Measurements from ENCODE around the gene HFM1.

Gene HFM1

DNA sequence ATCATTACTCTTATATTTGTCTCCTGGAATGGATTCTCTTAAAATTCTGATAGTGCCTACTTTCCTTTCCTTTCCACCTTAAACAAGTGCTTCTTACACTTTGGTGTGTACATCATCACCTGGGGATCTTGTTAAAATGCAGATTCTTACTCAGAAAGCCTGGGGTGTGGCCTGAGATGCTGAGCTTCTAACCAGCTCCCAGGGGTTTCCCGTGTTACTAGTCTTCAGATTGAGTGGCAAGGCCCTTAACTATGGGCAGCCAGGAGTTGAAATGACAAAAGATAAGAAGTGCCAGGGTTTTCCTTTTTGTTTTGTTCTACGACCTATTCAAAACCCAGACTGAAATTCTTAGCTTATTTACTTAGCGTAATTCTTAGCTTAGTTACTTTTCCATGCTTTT lies 159.2 kb downstream of the HFM1 start:
- Histone ChIP-seq H3K4me3 (ENCODE audit: low read length) (no peak overlapping the region), H3K36me3 (ENCODE audit: control insufficient read depth, insufficient read depth, low read length) (no peaks in the 10 kb centered on the region), H3K27ac (ENCODE audit: low read length) (no peak overlapping the region), H3K9me3 (ENCODE audit: control insufficient read depth, insufficient read depth, low read length) (no peaks in the 10 kb centered on the region), H3K4me1 (ENCODE audit: control insufficient read depth, insufficient read depth, low read length) (no peaks in the 10 kb centered on the region), H3K27me3 (ENCODE audit: control insufficient read depth, insufficient read depth, low read length) (no peaks in the 10 kb centered on the region)
- no peak for DNase-seq (ENCODE audit: low read depth, low spot score)
- WGBS (ENCODE audit: insufficient coverage, insufficient read length), result no CpG with 5 or more reads among the region's 3 CpGs

DNA sequence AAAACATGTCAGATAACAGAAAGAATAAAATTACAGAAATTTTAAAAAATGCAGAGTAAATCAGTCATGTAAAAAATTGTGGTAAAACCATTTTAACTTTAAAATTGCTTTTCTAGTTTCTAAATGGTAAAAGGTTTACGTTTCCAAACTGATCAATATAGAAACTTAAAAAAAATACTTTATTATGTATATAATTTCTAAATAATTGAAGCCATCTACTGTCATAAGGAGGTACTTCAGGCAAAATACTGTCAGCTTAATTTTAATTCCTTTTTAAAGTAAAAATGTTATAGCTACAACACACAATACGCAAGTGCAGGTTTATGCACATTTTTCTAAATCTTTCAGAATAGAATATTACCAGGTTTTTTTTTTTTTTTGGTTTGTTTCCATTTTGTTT lies 159.9 kb downstream of the HFM1 start:
- H3K36me3 ChIP-seq (ENCODE audit: control insufficient read depth, insufficient read depth, low read length), result no peaks in the 10 kb centered on the region
- H3K4me1 ChIP-seq (ENCODE audit: control insufficient read depth, insufficient read depth, low read length), result no peaks in the 10 kb centered on the region
- H3K27me3 ChIP-seq (ENCODE audit: control insufficient read depth, insufficient read depth, low read length), result no peaks in the 10 kb centered on the region
- H3K4me3 ChIP-seq (ENCODE audit: low read length), result no peak overlapping the region
- DNase-seq (ENCODE audit: low read depth, low spot score), result no peak
- WGBS (ENCODE audit: insufficient coverage, insufficient read length), result no CpG with 5 or more reads among the region's 2 CpGs
- no peaks in the 10 kb centered on the region for H3K9me3 ChIP-seq (ENCODE audit: control insufficient read depth, insufficient read depth, low read length)
- no peak overlapping the region for H3K27ac ChIP-seq (ENCODE audit: low read length)

DNA sequence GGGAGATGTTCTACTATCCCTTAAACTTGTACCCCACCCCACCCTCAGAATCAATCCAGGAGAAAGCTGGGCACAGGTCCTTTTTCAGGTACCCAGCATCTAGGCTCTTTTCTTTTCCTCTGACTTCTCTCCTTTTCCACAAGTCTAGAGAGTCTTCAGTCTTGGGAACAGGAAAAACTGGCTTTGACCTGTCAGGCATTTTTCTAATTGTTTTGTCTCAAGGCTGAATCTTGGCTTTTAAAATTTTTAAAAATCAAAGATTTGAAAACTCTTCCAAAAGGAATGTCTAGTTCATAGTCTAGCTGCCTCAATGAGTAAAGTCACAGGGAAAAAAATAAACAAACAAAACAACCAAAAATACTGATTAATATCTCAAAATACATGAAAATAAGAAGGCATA lies 161.5 kb downstream of the HFM1 start:
- Histone ChIP-seq H3K27me3 (ENCODE audit: control insufficient read depth, insufficient read depth, low read length) (no peaks in the 10 kb centered on the region), H3K9me3 (ENCODE audit: control insufficient read depth, insufficient read depth, low read length) (no peaks in the 10 kb centered on the region), H3K4me1 (ENCODE audit: control insufficient read depth, insufficient read depth, low read length) (no peaks in the 10 kb centered on the region), H3K4me3 (ENCODE audit: low read length) (no peak overlapping the region), H3K36me3 (ENCODE audit: control insufficient read depth, insufficient read depth, low read length) (no peaks in the 10 kb centered on the region), H3K27ac (ENCODE audit: low read length) (no peak overlapping the region)
- no peak for DNase-seq (ENCODE audit: low read depth, low spot score)

DNA sequence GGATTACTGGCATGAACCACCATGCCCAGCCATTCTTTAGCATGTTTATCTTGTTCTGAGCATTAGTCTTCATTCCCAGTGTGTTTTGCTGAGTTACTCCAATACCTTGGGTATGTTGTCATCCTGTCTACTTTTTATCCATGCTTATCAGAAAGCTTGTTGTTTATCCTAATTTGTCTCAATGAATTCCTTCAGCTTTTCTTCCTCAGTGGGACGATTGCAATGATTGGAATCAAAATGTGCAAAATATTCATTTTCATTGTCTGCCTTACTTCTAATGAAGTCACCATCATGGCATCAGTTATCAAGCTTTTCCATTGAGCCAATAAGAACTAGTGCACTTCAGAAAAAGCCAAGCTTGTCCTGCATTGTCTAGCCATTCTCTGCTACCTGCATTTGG lies 170.5 kb downstream of the HFM1 start:
- no peak overlapping the region for H3K4me3 ChIP-seq (ENCODE audit: low read length)
- H3K27ac ChIP-seq (ENCODE audit: low read length), result no peak overlapping the region
- no CpG with 5 or more reads among the region's 1 CpG for WGBS (ENCODE audit: insufficient coverage, insufficient read length)
- no peak for DNase-seq (ENCODE audit: low read depth, low spot score)
- no peaks in the 10 kb centered on the region for H3K9me3 ChIP-seq (ENCODE audit: control insufficient read depth, insufficient read depth, low read length)
- H3K27me3 ChIP-seq (ENCODE audit: control insufficient read depth, insufficient read depth, low read length), result no peaks in the 10 kb centered on the region
- no peaks in the 10 kb centered on the region for H3K4me1 ChIP-seq (ENCODE audit: control insufficient read depth, insufficient read depth, low read length)
- no peaks in the 10 kb centered on the region for H3K36me3 ChIP-seq (ENCODE audit: control insufficient read depth, insufficient read depth, low read length)

DNA sequence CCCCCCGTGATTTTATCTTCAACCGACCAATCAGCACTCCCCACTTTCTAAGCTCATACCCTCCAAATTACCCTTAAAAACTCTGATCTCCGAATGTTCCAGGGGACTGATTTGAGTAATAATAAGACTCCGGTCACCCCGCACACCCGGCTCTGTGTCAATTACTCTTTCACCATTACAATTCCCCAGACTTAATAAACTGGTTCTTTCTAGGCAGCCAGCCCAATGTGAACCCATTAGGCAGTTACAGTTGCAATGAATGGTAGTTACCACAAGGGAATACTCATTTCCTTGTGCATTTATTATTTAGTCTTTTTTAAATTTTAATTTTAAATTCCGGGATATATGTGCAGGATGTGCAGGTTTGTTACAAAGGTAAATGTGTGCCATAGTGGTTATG lies 177.9 kb downstream of the HFM1 start:
- WGBS (ENCODE audit: insufficient coverage, insufficient read length), result no CpG with 5 or more reads among the region's 7 CpGs
- Histone ChIP-seq H3K27me3 (ENCODE audit: control insufficient read depth, insufficient read depth, low read length) (no peaks in the 10 kb centered on the region), H3K4me1 (ENCODE audit: control insufficient read depth, insufficient read depth, low read length) (no peaks in the 10 kb centered on the region), H3K27ac (ENCODE audit: low read length) (no peak overlapping the region), H3K4me3 (ENCODE audit: low read length) (no peak overlapping the region), H3K36me3 (ENCODE audit: control insufficient read depth, insufficient read depth, low read length) (no peaks in the 10 kb centered on the region), H3K9me3 (ENCODE audit: control insufficient read depth, insufficient read depth, low read length) (no peaks in the 10 kb centered on the region)
- no peak for DNase-seq (ENCODE audit: low read depth, low spot score)

DNA sequence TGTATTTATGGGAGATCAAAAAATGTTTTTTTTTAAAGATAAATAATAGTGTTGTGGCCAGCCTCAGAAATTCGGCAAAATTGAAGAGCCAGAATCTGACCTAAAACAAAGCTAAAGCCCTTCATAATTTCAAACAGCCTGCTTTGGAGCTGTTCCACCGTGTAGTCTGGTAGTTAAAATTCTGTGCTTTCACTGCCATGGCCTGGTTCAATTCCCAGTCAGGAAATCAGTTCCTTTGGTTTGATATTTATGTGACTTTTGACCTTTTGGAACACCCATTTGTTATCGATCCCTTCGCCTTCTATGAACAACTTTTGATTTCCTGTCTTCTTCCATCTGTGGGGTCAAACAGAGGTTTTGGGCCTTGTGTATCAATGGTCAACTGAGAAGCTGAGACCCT lies 179.8 kb downstream of the HFM1 start:
- WGBS (ENCODE audit: insufficient coverage, insufficient read length), result no CpG with 5 or more reads among the region's 4 CpGs
- Histone ChIP-seq H3K4me3 (ENCODE audit: low read length) (no peak overlapping the region), H3K27ac (ENCODE audit: low read length) (no peak overlapping the region), H3K27me3 (ENCODE audit: control insufficient read depth, insufficient read depth, low read length) (no peaks in the 10 kb centered on the region), H3K4me1 (ENCODE audit: control insufficient read depth, insufficient read depth, low read length) (no peaks in the 10 kb centered on the region), H3K9me3 (ENCODE audit: control insufficient read depth, insufficient read depth, low read length) (peaks cover 1% of the 10 kb centered on the region; the same call in 1 of the 2 replicates), H3K36me3 (ENCODE audit: control insufficient read depth, insufficient read depth, low read length) (no peaks in the 10 kb centered on the region)
- DNase-seq (ENCODE audit: low read depth, low spot score), result no peak

DNA sequence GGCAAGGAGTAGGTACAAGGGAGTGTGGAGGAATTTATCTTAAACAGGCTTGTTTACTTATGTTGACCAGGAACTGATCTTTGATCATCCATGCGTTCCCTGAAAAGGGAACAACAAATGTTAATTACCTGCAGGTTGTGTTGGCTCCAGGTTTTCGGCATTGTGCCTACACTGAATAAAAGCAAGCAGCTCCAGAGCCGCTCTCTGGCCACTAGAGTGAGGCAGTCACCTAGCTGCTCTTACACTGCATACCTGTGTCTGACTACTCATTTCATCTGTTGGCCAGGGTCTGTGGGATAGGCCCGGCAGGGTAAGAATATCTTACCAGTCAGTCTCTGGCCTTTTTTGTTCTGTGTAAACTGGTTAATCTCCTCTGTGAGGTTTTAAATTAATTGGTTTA lies 183.6 kb downstream of the HFM1 start:
- Histone ChIP-seq H3K36me3 (ENCODE audit: control insufficient read depth, insufficient read depth, low read length) (no peaks in the 10 kb centered on the region), H3K4me1 (ENCODE audit: control insufficient read depth, insufficient read depth, low read length) (no peaks in the 10 kb centered on the region), H3K27me3 (ENCODE audit: control insufficient read depth, insufficient read depth, low read length) (no peaks in the 10 kb centered on the region), H3K4me3 (ENCODE audit: low read length) (no peak overlapping the region), H3K27ac (ENCODE audit: low read length) (no peak overlapping the region), H3K9me3 (ENCODE audit: control insufficient read depth, insufficient read depth, low read length) (peaks cover 1% of the 10 kb centered on the region; the same call in 1 of the 2 replicates)
- no peak for DNase-seq (ENCODE audit: low read depth, low spot score)
- WGBS (ENCODE audit: insufficient coverage, insufficient read length), result no CpG with 5 or more reads among the region's 4 CpGs

DNA sequence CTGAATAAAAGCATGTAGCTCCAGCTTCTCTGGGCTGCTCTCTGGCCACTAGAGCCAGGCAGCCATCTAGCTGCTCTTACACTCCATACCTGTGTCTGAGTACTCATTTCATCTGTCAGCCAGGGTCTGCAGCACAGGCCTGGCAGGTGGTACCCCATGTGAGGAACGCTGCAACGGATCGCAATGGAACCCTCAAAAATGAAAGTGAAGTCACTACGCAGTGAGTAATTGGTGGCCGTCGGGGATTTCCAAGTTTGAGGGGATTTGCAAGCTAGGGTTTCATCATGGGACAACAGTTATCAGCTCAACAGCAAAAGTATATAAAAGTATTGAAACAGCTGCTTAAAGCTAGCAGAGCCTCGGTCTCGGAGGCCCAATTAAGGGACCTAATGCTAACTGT lies 186.7 kb downstream of the HFM1 start:
- peaks cover 1% of the 10 kb centered on the region; the same call in 1 of the 2 replicates for H3K9me3 ChIP-seq (ENCODE audit: control insufficient read depth, insufficient read depth, low read length)
- WGBS (ENCODE audit: insufficient coverage, insufficient read length), result no CpG with 5 or more reads among the region's 8 CpGs

More for the DNA sequence above, 186.7 kb downstream of the HFM1 start:
- H3K36me3 ChIP-seq (ENCODE audit: control insufficient read depth, insufficient read depth, low read length), result no peaks in the 10 kb centered on the region
- H3K4me1 ChIP-seq (ENCODE audit: control insufficient read depth, insufficient read depth, low read length), result no peaks in the 10 kb centered on the region
- DNase-seq (ENCODE audit: low read depth, low spot score), result no peak
- no peak overlapping the region for H3K27ac ChIP-seq (ENCODE audit: low read length)
- no peak overlapping the region for H3K4me3 ChIP-seq (ENCODE audit: low read length)
- H3K27me3 ChIP-seq (ENCODE audit: control insufficient read depth, insufficient read depth, low read length), result no peaks in the 10 kb centered on the region

All from iPS DF 6.9 (cell line).